HG03432 (cell line): ENCODE results near the gene MKS1.

ENCODE experiments used
- ATAC-seq: cut with Tn5 transposase; IDR thresholded peaks from one replicate; pipeline ENCODE4 v1.9.1; 2021; ENCODE audit warnings: mild to moderate bottlenecking, moderate library complexity; ENCODE audit not compliant: unreplicated experiment

Gene MKS1

GRCh38 chr17:58219007-58219788 lies at the start of gene MKS1:
MKS1 (minus strand) TSS chr17:58219255; CDS start chr17:58219230, 25 bp downstream.
- peak; percentile 96 for ATAC-seq

- no peak for ATAC-seq
Observed at GRCh38 chr17:58268326-58268725, 49.3 kb upstream of the MKS1 start.

GRCh38 chr17:58267347-58268324 lies 48.6 kb upstream of the MKS1 start:
- no peak for ATAC-seq

GRCh38 chr17:58265902-58266875 lies 47.1 kb upstream of the MKS1 start:
- no peak for ATAC-seq

- no peak for ATAC-seq
Observed at GRCh38 chr17:58265271-58265670, 46.2 kb upstream of the MKS1 start.

- no peak for ATAC-seq
Observed at GRCh38 chr17:58264407-58265103, 45.5 kb upstream of the MKS1 start.

- ATAC-seq, result no peak
Observed at GRCh38 chr17:58263773-58264172, 44.7 kb upstream of the MKS1 start.

- ATAC-seq, result no peak
Observed at GRCh38 chr17:58262149-58262548, 43.1 kb upstream of the MKS1 start.

- ATAC-seq, result no peak
Observed at GRCh38 chr17:58254803-58255202, 35.7 kb upstream of the MKS1 start.

GRCh38 chr17:58253082-58253481 lies 34.0 kb upstream of the MKS1 start:
- ATAC-seq, result no peak

GRCh38 chr17:58252141-58252540 lies 33.1 kb upstream of the MKS1 start:
- ATAC-seq, result no peak

GRCh38 chr17:58250344-58251011 lies 31.4 kb upstream of the MKS1 start:
- no peak for ATAC-seq

GRCh38 chr17:58249270-58250133 lies 30.4 kb upstream of the MKS1 start:
- ATAC-seq, result peak; percentile 75

GRCh38 chr17:58248955-58249269 lies 29.9 kb upstream of the MKS1 start:
- ATAC-seq, result no peak

- no peak for ATAC-seq
Observed at GRCh38 chr17:58247511-58248363, 28.7 kb upstream of the MKS1 start.

- no peak for ATAC-seq
Observed at GRCh38 chr17:58246781-58247180, 27.7 kb upstream of the MKS1 start.

GRCh38 chr17:58246104-58246740 lies 27.2 kb upstream of the MKS1 start:
- ATAC-seq, result no peak
